Activated T-cell treated with anti-CD3 and anti-CD28 coated beads, Interleukin-2, amount 50 U/mL, for 4 hours (primary cell): Measurements from ENCODE around the gene ADGRG7. TPM values are rescaled to one million over a fixed set of nuclear protein-coding genes. Genes with fewer than 3 reads are reported as not detected.

Source experiments
- ATAC-seq, 2 donors: fragments of 200-7000 bp; cut with Tn5 transposase; one replicate each; pipeline ENCODE4 v1.10.0; 2021
- DNase-seq: peaks from one replicate; pipeline ENCODE4 v3.0.0-alpha.2; 2020
- H3K27me3 Mint-ChIP-seq: one replicate; pipeline ENCODE4 v1.8.0; 2021; ENCODE audit warnings: low read depth, mixed read lengths
- H3K36me3 Mint-ChIP-seq: one replicate; pipeline ENCODE4 v1.8.0; 2022; ENCODE audit warnings: mixed read lengths; ENCODE audit not compliant: insufficient read depth
- H3K4me1 Mint-ChIP-seq: one replicate; pipeline ENCODE4 v1.8.0; 2021; ENCODE audit warnings: low read depth, mixed read lengths
- H3K4me3 Mint-ChIP-seq: one replicate; pipeline ENCODE4 v1.8.0; 2021; ENCODE audit warnings: mild to moderate bottlenecking, moderate library complexity, mixed read lengths
- H3K9me3 Mint-ChIP-seq: one replicate; pipeline ENCODE4 v1.8.0; 2021; ENCODE audit warnings: mixed read lengths
- total RNA-seq, 3 donors: library from RNA; stranded (reverse); gene quantifications; one replicate each; pipeline ENCODE4 v1.2.1, GENCODE V29; 2021

ADGRG7 gene
- total RNA-seq, 3 donors from 2014 or later: not detected

GRCh38 chr3:100744671-100745070, 135.3 kb downstream of the ADGRG7 start:
- ATAC-seq: no peak
- H3K4me3 Mint-ChIP-seq: no peak overlapping the region
- DNase-seq: no peak
- H3K4me1 Mint-ChIP-seq: no peaks in the 10 kb centered on the region
- no peaks in the 10 kb centered on the region for H3K27me3 Mint-ChIP-seq
- H3K9me3 Mint-ChIP-seq: no peaks in the 10 kb centered on the region
- peaks cover 34% of the 10 kb centered on the region for H3K36me3 Mint-ChIP-seq

Other genes starting within 250 kb of the ADGRG7 start
- gene TOMM70, start 208.5 kb upstream of the ADGRG7 start, total RNA-seq: 10 to 100 TPM; 75.0 to 79.5 (median 77.6) TPM
- 1 to 10 TPM in 2 of 3 donors, under 1 TPM in 1; 0.94 to 1.5 (median 1.1) TPM for gene LNP1, start 208.1 kb upstream of the ADGRG7 start, total RNA-seq
- gene TMEM45A, start 117.0 kb upstream of the ADGRG7 start, total RNA-seq: under 1 TPM in 1 of 3 donors, not detected in 2; 0.18 TPM
- 10 to 100 TPM; 47.0 to 49.2 (median 47.4) TPM for gene TFG, start 99.9 kb downstream of the ADGRG7 start, total RNA-seq